Skin of body (tissue), 2 donors: Measurements from ENCODE around the gene MUSK. TPM values are rescaled to one million over a fixed set of nuclear protein-coding genes. Genes with fewer than 3 reads are reported as not detected.
"Not testable (repeated sequence)": the region's sequence is repeated elsewhere in the genome, so short reads cannot be mapped to it uniquely, and the experiment has no call there.

ENCODE experiments used
- DNase-seq: peaks from one replicate; lab custom pipeline; 2025; lab: John Stamatoyannopoulos, UW
- total RNA-seq: library from RNA; depleted of rRNA; stranded (reverse); fragments of >200 nt; gene quantifications from one replicate; pipeline ENCODE4 v1.2.3, GENCODE V29; 2014

The MUSK gene
- total RNA-seq, 1 donor from 2014 or later = 1.1 TPM

DNA sequence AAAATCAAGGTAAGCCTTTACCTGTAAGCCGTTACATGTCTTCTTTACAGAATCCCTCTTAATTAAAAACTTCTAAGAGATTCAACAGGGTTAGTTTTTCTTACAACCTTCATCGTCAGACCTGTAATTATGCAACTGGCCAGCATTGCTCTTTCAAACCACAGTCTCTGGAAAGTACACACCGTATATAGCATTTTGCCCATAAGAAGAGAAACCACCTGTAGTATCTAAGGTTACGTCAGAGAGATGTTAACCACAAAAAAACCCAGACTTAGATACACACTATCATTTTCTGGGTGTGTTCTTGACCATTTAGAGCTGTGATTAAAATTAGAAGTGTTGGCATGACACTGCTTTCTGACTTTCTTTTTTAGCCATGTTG is 140.0 kb downstream of the MUSK start:
- no peak for DNase-seq

DNA sequence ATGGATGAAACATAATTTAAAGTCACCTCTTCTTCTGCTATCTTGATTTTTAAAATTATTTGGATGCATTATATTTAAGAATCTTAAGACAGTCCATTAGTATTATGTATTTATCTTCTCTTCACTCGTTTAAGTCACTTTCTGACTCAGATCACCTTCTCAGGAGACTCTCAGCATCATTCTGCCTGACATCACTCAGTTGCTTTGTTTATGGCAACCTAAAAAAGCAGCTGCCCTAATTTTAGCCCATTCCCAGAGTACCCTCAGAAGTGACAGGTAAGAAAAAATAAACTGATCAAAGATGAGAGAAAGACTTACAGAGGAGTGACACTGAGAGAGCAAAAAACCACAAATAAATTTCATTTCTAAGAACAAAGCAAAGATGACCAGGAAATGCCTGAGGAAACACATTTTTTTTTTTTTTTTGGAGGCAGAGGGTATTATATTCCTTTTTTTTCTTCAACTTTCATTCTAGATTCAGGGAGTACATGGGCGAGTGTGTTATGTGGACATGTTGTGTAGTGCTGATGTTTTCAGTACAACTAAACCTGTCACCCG is 140.5 kb downstream of the MUSK start:
- no peak for DNase-seq

DNA sequence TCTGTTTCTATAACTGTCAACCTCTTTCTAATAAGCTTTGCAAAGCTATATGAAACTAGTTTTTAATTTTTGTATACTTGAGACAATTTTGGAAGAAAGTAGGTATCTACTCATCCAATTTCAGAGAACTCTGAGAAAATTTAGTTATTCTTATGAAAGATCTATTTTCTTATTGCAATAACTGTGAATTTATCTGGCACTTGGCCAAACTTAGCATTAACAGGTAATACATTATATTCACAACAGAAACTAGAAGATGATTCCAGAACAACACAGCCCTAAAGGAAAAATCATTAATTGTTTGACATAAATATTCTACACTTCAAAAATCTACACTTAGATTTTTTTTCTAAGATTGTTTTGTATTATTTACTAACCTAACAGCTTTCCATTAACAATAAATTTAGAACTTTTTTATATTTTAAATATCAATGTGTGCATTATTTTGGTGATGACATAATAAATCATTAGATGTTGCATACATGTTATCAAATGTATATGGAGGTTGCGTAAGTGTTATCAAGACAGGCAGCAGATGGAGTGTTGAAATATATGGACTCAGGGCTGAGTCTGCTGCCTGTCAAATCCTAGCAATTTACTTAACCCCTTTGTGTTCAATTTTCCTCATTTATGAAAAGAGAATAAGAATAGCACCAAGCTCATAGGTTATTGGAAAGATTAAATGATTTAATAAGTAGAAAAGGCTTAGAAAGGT is 141.8 kb downstream of the MUSK start:
- DNase-seq = no peak

DNA sequence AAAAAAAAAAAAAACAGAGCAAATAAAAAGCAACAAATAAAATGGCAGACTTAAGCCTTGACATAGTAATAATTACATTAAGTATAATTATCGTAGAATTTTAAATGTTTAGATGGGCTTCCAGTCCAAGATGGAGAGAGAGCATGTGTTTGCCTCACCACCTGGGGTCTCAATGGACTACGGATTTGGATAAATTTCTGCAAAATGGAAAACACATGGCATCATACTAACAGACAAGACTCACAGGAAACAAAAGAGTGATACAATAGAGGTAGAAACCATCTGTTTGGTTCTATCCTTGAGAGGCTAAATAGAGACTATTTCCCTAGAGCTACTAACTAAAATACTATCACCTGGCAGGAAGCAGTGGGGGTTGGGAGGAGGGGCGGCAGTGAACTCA is 144.3 kb downstream of the MUSK start:
- DNase-seq = no peak

- no peak for DNase-seq
Measured at GRCh38 chr9:110814159-110814558, 145.6 kb downstream of the MUSK start.

GRCh38 chr9:110815361-110815760 is 146.8 kb downstream of the MUSK start:
- peak; percentile 12 for DNase-seq

GRCh38 chr9:110820381-110820780 is 151.8 kb downstream of the MUSK start:
- no peak for DNase-seq

DNA sequence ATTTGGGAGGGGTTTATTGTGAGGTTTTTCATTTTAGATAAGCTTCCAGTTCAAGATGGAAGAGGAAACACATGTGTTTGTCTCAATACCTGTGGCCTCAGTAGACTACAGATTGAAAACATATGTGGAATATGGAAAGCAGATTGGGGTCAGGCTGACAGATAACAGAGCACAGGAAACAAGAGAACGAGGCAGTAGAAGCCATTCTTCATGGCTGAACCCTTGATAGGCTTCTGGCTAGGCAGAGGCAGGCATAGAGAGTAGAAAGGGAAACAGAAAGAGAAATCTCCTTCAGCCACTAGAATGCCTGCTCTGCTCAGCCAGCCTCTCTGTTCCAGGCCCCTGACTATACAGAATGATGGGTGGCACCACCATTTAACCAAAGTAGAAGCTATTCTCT is 152.5 kb downstream of the MUSK start:
- peak; percentile 7 for DNase-seq

DNA sequence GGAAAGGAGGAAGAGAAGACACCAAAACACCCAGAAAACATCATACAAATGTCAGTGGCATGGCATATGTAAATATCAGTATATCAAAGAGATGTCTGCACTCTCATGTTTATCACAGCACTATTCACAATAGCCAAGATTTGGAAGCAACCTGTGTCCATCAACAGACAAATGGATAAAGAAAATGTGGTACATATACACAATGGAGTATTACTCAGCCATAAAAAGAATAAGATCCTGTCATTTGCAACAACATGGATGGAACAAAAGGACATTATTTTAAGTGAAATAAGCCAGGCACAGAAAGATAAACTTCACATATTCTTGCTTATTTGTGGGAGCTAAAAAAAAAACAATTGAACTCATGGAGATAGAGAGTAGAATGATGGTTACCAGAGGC is 156.5 kb downstream of the MUSK start:
- DNase-seq = not testable (repeated sequence)

DNA sequence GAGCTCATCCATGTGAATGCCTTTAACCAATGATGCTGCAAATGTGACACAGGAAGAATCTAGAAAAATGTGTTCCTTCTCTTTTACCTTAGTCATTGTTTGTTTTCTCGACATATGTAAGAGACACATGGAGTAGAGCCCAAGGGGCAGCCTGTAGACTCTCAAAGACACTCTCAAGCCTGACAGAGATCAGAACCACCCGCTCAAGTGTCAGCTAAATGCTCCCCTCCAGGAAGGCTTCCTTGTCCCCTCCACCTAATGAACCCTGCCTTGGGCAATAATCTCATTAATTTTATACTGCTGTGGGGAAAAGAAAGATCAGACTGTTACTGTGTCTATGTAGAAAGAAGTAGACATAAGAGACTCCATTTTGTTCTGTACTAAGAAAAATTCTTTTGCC is 157.4 kb downstream of the MUSK start:
- no peak for DNase-seq

DNA sequence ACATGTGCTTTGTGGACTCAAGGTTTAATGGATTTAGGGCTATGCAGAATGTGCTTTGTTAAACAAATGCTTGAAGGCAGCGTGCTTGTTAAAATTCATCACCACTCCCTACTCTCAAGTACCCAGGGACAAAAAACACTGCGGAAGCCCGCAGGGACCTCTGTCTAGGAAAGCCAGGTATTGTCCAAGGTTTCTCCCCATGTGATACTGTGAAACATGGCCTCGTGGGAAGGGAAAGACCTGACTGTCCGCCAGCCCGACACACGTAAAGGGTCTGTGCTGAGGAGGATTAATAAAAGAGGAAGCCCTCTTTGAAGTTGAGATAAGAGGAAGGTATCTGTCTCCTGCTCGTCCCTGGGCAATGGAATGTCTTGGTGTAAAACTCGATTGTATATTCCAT is 157.8 kb downstream of the MUSK start:
- not testable (repeated sequence) for DNase-seq

DNA sequence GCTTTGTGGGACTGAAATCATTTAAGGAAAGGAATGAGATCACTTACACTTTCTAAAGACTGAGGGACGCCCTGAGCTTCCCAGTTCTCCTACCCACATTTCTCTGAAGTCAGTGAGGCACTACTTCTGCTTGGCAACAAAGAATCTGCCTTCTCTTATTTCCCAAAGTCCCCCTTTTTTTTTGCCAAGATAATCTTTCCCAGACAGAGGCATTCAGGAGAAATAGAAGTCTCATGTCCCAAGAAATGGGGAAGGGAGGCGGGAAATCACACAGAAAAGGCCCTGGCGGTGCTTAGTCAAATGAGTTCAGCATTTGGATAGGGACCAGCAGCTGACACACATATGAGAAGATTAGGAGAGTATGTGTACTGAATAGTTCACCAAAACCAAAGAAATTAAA is 159.7 kb downstream of the MUSK start:
- peak; percentile 93 for DNase-seq

GRCh38 chr9:110830495-110830894 is 161.9 kb downstream of the MUSK start:
- no peak for DNase-seq

- no peak for DNase-seq
Measured at GRCh38 chr9:110832926-110833325, 164.3 kb downstream of the MUSK start.

DNA sequence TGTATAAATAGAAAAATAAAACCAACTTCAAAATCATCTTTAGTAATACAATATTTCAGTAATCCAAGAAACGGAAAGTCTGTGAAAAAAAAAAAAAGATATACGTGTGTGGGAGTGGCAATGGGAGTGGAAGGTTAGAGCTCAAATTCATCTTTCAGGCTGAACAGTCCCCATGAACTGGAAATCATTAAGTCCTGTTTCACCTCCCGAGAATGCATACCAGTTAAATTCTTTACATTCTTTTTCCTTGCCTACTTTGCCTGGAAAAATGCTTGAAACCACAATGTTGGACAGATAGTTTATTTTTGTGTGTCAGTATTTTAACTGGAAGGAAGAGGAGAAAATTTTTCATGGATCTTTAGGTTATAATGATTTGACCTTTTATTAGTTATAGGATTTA is 166.8 kb downstream of the MUSK start:
- DNase-seq = no peak

DNA sequence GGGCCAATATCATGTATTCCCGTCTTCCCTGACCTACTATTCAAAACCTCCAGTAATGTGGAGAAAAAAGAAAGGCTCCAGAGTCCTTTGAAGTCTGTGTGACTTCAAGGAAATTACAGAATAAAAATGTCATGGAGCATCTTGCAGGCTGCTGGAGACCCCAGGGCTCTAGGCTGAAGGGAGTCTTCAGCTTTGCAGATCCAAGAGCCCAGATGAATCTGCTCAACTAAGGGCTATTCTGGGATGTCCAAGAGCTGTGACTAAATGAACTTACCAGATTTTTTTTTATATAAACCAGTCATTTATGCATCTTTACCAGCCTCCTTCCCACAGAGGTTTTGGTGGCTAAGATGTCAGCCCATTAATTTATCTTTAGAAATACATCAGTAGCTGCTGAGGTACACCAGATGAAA is 167.3 kb downstream of the MUSK start:
- DNase-seq = no peak

DNA sequence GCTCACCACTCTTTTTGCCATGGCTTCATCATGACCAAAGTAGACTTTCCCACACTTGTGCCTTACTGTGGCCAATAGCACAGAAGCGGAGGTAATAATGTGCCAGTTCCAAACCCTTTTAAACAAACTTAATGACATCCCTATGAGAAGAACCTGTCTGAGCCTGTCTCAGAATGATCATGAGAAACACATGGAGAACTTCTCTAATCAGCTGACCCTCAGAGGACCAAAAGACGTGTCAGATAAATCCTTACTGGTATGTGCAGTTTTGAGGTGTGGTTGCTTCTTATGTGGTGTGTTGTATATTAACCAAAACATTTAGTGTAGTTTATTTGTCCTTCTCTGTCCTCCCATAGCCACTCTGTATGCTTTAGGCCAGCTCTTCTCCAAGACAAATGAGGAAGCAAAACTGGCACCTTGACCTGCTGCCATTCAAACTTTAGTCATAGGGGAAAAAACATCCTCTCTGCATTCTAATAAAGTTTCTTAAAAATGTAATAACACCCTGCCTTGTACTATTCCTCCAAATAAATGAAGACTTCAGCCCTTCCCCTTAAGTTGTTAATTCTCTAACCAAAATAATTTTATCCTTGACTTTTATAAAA is 168.9 kb downstream of the MUSK start:
- DNase-seq = no peak

GRCh38 chr9:110842169-110842568 is 173.6 kb downstream of the MUSK start:
- DNase-seq = no peak

DNA sequence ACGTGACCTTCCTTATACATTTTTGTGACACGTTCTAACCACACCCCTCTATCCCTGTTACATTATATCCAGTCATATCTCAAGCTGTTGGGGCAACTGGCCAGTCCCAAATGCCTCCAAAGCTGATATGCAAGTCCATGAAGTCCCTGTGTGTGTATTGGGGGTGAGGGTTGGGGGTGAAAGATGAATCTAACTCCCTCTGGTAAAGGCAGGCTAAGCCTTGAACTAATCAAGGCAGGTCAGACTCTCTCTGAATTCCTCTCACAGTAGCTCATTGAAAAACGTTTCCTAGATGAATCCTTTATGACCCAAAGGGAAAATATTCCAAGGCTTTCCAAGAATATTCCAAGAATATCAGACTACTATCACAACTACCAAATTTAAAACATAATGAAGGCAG is 174.4 kb downstream of the MUSK start:
- no peak for DNase-seq

DNA sequence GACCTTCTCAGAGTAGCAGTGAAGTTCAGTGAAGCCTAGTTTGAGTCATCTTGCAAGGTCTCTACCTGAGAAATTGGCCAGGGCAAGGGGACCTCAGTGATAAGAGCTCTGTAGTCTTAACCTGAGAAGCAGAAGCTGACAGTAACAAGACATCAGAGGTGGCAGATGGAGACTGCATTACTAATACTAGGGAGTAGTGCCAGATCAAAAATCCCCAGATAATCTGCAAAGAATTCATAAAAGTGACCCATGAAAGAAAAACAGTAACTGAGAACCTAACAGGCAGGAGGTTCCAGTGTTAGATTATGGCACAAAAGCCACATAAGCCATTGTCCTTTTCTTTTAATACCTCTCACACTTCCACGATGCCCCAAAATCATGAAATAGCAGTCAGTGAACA is 175.5 kb downstream of the MUSK start:
- no peak for DNase-seq

GRCh38 chr9:110846215-110846614 is 177.6 kb downstream of the MUSK start:
- DNase-seq = no peak

DNA sequence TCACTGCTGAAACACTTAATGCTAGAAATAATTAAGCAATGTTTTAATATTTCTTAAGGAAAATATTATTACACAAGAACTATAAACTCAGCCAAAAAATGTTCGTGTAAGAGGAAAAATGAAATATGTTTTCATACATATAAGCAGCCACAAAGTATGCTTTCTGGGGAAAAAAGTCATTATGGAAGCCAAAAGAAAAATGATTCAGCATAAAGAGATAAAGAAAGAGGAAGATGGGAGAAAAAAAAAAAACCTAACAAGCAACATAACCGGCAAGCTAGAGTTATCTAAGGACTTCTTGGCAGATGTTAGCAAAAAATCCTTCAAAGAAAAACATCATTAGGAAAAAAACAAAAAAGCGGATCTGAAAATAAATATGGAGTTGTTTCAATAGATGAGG is 179.1 kb downstream of the MUSK start:
- DNase-seq = peak; percentile 36
